GM21381 (cell line): ENCODE data around the gene TMC3.

Experiments used
- ATAC-seq: cut with Tn5 transposase; IDR thresholded peaks from one replicate; pipeline ENCODE4 v1.9.1; 2021; ENCODE audit warnings: mild to moderate bottlenecking, moderate library complexity; ENCODE audit not compliant: unreplicated experiment

TMC3 gene

DNA sequence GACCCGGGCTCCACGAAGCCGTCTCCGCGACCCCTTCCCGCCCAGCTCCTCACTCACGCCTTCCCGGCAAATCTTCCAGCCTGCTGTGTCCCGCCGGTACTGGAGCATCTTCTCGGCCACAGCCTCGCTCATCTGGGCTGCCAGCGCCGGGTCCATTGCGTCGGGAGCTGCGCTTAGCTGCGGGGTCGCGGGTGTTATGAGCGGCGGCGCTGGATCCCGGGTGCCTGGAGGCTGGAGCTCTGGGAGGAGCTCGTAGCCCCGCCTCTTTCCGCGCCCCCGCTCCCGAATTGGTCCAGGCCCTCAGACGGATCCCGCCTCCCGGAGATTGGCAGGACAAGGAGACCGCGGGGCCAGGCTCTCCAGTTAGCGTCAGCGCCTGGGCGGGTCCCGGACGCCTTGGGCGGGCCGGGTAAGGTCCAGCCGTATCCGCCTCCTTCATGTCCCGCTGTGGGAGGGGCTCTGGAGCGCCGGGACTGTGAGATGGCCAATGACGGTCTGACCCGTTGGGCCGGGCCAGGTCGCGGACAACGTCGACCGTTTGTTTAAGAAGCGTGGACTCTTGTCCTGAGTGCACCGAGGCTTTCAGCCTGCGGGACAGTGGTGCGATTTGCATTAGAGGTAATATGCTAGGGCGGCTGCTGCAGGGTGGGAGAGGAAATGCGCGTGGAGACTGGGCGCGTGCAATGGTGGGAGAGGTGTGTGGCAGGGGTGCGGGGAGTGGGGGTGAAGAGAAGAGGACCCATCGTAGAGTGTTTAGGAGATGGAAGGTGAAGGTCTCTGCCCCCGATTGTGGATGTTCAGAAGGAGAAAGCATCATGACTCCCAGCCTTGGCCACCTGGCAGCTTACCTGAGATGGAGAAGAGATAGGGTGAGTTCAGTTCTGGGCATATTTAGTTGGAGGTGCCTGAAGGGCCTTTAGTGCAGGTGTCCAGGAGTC is 49.8 kb downstream of the TMC3 start, which contains the start of gene STARD5:
Gene STARD5 (minus strand): TSS at position 198 of the 938 bp plus-strand sequence. CDS start 42 bp downstream, at position 156.
- ATAC-seq, result peak; percentile 100

DNA sequence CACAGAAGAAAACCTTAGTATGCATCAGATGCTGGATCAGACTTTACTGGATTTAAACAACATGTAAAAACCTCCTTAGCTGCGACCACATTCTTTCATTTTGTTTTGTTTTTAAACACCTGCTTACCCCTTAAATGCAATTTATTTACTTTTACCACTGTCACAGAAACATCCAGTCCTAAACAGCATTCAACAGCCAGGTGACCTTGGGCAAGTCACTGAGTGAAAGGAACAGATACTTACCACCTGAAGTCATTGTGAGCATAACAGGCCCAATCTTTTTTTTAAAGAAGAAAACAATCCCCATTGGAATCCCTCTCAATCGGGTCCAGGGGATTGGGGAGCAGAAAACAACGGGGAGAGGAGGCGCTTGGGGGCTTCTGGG is 50.5 kb downstream of the TMC3 start:
- peak; percentile 6 for ATAC-seq

DNA sequence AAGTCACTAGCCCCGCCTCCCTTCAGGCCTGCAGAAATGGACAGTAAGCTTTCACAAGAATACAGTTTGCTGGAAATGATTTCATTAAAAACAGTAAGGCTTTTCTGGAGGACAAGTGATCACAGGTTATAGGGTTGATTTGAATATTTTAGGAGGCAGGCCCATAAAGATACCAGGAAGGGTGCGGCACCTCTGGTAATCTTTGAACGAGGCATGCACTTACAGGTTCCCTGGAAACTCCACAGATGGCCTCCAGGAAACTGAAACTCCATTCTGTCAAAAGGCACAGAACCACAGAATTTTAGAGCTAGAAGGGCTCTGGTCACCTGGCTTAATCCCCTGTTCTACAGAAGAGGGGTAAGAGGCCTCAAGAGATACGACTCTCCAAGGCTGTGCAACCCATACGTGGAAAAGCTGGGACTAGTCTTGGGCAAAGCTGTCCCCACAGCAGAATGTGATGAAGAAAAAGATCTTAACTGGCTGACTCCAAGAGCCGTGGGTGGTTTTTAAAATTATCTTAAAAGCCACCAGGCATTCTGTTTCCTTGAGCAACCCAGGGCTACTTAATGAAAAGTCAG is 51.2 kb downstream of the TMC3 start:
- no peak for ATAC-seq

DNA sequence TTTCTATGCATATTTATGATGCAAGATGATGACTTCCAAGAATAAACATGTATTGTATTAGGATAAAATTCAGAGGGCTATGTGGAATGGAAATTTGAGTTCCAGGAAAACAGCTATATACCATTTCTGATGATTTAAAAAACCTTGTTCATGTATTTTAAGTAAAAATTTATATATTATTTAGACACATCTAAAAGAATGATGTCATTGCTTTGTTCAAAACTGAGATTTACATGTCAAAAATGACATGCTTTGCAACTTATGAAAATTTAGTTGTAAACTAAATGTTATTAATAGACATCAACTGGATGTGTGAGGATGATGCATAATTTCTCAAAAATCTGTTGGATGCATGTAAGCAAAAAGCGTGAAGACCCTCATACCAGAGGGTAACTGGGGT is 52.3 kb downstream of the TMC3 start:
- no peak for ATAC-seq

DNA sequence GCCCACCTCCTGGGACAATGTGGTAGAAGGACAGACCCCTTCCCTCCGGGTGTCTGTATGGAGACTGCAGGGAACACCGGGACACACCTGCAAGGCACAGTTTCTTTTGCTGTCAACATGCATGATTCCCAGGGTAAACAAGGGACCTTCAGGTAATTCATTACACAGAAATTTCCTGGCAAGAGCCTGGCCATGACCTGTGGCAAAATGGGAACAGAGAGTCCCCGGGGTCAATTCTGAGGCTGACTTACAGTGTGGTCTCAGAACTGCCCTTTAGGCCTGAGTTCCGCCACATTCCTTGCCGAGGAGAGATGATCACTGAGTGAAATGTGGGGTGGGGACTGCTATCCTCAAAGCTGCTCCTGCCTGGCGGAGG is 56.4 kb downstream of the TMC3 start:
- ATAC-seq, result no peak

DNA sequence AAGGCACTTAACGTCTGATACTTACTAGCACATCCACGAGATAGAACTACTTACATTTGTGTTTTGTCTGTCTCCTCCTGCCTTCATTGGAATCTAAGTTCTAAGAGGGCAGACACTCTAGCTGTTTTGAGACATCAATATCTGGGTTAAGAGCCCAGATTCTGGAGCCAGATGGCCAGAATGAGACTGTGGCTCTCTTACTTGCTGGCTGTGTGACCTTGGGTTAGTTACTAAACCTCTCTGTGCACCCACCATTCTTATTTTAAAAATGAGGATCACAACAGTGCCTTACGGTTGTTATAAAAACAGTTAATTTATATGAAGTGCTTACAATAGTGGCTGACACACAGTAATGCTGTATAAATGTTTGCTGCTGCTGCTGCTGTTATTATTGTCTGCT is 57.7 kb downstream of the TMC3 start:
- no peak for ATAC-seq

DNA sequence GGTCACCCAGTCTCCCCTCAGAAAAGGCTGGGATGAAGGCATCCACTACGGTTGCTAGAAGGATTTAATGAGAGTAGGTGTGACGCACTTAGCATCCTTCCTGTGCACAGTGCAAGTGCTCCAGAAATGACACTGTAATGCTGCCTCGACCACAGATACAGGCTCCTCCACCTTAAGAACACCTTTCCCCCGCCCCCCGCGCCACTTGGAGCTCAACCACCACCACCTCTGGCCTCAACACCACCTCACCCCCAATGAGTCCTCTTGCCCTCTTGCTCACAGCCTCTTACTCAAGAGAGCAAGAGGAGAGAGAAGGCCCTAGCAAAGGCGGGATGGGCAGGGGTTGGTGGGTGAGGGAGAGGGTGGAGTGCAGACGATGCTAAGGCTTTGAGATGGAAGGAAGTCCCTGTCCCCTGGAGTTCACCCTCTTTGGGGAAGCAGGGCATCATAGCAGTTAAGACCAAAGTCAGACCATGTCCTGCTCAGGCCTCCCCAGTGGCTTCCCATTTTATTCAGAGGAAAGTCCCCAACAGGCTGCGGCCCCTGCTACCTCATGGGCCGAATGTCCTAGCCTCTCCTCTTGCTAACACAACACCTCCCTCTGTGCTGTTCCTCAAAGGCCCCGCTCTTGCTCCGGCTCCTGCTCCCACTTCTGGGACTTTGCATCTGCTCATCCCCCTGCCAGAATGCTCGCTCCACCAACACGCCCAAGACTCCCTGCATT is 58.4 kb downstream of the TMC3 start:
- no peak for ATAC-seq

DNA sequence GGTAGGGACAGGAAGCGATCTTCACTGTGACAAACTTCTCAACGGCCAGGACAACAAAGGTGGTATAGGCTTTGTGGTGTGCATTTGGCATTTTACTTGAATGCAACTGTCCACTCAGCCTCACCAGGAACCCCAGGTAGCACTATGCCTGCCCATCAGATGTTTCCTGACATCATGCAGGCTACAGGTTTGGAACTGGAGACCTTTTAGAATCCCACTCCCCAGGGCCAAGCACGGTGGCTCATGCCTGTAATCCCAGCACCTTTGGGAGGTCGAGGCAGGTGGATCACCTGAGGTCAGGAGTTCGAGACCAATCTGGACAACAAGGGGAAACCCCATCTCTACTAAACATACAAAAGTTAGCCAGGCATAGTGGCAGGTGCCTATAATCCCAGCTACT is 59.6 kb downstream of the TMC3 start:
- no peak for ATAC-seq

DNA sequence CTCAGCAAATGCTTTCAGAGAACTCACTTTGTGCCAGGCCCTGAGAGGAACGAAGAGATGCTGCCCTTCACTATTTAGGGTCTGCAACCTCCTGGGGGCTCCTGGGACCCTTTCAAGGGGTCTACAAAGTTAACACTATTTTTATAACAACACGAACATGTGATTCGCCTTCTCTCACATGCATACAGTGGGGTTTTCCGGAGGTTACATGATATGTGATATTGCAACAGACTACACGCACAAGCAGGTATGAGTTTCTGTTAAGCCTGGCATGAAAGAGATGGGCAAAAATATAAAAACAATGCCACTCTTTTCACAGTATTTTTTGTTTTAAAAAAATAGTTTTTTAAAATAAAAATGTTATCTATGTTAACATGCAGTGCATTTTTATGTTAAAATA is 60.3 kb downstream of the TMC3 start:
- no peak for ATAC-seq

DNA sequence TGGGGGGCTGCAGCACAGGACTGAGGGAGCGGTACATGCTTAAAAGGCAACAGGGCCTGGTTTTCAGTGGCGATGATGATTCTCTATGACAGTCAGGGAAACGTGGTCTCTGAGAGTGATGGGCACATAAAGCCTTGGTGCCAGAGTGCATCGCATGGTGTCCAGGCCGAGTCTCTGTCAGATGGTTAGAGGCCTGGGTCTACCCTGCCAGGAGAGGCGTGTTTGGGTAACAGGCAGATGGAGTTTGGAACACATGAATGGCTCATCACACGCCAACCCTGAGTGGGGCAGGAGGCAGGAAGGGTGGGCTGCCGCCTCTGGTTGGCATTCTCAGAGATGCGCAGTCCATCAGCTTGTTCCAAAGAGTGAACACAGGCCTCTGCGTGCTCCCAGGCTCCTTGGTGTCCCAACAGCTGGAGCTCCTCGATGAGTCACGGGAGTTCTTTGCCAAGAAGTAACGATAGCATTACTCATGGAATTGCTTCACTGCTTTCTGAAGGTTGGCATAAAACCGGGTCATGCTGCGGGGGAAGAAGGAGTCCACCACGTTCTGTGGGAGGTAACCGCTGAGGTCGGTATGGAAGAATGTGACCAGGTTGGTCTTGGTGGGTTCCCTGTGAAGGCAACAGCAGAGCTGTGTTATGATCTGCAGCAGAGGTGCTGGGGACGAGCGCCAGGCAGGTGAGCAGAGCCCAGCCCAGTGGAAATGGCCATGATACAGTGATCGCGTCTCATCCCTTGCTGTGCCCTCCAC is 61.0 kb downstream of the TMC3 start:
- no peak for ATAC-seq

DNA sequence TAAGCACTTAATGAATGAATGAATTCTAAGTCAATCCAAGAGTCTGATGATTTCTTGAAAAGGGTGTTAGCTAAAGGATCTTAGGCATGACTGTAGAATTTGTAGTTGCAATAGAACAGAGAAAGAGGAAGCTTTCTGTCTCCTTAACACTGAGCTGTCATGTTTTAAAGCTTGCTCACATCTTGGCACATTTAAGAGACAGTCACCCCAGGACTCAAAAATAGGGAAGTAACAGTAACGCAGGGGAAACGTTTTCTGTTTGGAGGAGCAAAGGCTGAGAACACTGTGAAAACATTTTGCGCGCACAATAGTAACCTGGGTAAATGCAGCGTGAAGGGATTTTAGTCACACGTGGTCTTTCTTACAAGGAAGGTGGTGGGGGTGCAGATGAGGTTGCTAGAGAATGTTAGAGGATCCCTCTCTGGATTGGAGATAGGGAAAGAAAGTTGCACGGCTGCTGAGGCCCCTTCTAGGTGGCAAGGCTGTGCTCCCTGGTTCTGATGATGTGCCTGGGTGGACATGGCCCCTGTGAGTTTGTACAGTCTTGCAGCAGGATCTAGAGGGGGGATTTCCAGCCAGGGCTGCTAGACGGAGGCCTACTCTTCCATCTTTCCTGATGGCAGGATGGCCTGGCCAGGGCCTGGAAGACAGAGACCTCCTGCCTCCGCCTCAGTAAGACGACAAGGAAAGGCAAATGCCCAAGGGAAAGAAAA is 62.1 kb downstream of the TMC3 start:
- ATAC-seq, result no peak

DNA sequence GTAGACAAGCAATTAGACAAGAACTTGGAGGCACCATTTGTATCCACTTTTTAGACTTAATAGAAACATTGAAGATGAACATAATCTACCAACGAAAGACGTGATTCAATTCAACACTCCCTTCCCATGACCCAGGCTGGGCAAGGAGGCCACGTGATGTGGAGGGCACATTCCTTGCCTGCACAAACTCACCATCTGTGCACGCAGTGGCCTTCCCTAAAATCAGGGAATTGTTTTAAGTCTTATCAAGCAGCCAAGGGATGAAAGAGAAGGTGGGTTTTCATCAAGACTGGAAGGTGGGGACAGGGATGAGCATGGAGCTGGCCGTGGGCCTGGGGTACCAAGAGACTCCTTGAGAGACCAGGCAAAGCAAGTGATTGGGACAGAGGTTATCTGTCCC is 63.5 kb downstream of the TMC3 start:
- no peak for ATAC-seq

DNA sequence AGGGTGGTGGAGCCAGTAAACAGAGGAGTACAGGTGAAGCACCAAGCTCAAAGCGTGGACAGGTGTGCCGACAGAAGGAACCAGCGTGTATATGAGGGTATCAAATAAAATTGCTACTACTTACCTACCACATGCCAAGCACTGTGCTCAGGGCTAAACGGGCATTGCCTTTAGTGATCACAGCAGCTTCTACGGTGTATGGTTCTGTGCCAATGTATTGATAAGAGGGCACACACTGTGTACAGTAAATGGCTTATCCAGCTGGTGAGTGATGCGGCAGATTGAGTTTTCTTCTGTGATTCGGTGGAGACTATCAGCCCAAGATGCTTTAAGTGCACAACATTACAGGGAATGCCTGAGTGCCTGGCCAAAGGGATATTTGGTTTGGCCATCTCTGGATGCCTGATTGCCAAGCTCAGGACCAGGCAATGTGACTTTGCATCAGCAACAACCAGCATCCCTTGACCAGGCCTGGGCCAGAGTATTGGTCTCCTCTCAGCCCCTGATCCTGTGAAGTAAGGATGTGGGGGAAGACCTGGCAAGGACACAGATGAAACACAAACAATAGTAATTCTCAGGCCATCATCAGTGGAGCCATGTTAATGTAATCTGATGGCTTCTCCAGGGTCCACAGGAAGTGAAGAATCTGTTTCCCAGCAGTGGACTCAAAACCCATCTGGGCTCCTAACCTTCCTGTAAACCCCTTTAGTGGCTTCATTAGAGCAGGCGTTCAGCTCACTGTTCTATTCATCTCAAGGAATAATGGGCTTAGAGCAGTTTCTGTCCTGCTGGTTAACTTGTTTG is 64.2 kb downstream of the TMC3 start:
- no peak for ATAC-seq

DNA sequence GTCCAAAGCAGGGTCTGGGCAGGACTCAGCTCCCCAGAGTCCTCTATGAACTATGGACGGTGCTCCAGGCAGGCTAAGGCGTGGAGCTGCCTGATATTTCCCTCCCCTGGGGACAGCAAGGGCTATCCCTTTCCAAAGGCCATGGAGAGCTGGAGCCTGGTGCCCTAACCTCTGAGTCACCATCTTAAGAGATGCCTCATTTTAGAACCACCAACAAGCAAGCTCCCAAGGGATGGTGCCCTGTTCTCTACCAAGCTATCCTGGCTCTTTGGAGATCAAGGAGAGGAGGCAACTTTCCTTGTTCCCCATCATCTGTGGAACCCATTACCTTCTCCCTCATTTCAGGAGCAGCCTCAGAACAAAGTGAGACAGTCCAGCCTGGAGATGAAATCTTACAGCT is 65.8 kb downstream of the TMC3 start:
- ATAC-seq, result no peak

DNA sequence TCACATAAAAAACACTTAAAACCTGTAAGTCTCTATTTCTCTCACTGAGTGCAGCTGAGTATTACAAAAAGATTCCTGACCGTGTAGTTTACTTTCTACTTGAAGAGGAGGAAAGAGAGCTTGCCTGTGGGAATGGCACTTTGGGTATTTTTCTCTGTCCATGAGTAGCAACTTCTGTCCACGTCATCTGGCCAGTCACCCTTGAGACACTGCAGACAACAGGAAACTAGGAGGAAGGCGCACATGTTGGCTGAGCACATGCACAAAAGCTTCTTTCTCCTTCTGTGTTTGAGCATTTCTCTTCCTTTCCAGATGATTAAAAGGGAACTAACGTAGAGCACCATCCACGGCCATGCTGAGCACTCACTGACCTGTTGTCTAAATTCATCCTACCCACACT is 69.8 kb downstream of the TMC3 start:
- no peak for ATAC-seq

DNA sequence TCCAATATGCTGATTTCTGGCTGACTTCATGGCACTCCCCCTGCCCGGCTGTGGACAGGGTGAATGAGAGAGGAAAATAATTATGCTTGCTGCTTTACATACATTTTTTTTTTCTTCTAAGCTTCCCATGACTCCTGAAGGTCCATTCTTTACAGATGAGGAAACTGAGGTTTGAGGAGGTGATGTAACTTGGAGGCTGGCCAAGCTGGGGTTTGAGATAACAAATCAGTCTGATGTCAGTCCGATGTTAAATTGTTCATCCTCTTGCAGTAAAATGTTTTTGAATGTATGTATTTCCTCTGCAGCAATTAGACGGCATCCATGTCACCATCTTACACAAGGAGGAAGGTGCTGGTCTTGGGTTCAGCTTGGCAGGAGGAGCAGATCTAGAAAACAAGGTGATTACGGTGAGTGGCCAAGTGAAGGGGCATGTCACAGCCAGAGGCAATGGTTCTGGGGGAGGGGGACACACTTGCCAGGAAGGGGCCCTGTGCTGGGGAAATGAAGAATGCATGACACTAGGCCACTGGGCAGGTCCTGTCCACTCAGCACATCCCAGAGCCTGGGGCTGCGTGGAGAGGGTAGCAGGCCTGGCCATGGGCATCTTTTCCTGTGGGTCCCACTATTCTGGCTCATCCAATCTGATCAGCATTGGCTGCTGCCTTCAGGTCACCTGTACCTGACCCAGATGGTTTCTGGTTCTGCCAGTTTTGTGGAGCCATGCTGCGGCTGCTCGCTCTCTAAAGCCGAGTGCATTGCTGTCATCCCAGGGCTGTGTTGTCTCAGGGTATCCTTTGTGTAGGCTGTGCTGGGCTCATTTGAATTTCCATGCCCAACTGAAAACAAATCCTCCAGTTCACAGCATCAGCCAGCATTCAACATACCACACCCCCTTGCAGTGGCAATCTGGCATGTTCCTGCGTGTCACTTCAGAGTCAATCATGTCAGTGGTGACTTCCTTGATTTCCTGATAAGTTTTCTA is 70.5 kb downstream of the TMC3 start:
- no peak for ATAC-seq

DNA sequence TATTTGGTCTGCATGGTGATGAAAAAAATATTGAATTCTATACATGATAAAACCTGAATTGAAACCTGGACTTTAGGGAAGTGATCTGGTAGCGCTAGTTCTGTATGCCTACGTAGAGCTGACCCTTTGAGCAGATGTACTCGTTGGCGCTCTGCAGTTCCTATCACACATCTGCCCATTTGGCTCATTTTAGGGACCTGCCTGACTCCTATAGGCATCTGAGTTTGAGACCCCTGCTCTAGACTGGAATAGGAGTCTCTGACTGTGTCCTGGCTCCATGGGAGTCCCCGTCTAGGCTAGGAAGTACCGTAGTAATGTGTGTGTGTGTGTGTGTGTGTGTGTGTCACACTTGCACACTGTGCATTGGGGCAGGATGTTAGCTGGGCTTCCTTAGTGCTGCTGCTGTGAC is 71.3 kb downstream of the TMC3 start:
- no peak for ATAC-seq

DNA sequence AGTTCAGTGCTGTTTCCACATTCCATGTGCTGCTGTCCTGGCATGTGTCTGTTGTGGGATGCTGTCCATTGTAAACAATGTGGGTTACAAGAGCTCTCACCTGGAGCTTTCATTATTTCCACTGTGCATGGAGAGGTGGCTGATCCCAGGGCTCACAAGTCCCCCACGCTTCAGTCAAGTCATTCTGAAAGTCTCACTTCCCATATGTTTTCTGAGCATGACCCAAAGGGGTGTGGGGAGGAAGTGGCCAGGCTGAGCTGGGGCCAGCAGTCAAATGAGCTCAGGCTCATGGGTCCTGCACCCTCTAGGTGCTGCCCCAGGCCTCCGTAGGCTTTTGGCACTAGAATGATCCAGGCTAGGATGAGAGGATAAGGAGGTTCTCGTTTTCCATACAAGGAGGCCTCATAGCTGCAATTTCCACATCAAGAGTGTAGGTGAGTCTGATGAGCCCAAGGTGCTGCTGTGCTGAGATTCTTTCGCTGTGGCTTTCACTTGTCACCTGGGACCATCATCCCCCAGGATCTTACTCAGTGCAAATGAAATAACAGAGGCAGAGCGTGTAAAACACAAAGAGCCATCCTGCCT is 72.1 kb downstream of the TMC3 start:
- ATAC-seq, result peak; percentile 79
